Transverse colon (tissue), 4 donors: ENCODE data around the gene ATP13A2. TPM values are rescaled to one million over a fixed set of nuclear protein-coding genes. Genes with fewer than 3 reads are reported as not detected.
A peak's percentile ranks its signal among the peaks of the same experiment; 100 is the strongest.
"Not testable (repeated sequence)": the region's sequence is repeated elsewhere in the genome, so short reads cannot be mapped to it uniquely, and the experiment has no call there.

Source experiments
- DNase-seq: peaks from one replicate; pipeline ENCODE4 v3.0.0-alpha.2; 2019
- H3K27ac ChIP-seq, 4 donors: fragments of 200-600 bp; sonication (generic); 2 replicates each; pipeline ENCODE4 v1.5.1; 2016 to 2018; ENCODE audit warnings: inconsistent platforms in 4 of 4
- H3K27me3 ChIP-seq: fragments of 200-600 bp; sonication (generic); 2 replicates; pipeline ENCODE4 v1.5.1; 2017; ENCODE audit warnings: inconsistent platforms
- H3K36me3 ChIP-seq, 4 donors: fragments of 200-600 bp; sonication (generic); 2 replicates each; pipeline ENCODE4 v1.5.1; 2017 to 2019; ENCODE audit warnings: inconsistent platforms in 4 of 4
- H3K4me1 ChIP-seq, 4 donors: fragments of 200-600 bp; sonication (generic); 2 replicates each; pipeline ENCODE4 v1.5.1; 2017 to 2020; ENCODE audit warnings: inconsistent platforms in 4 of 4
- H3K4me3 ChIP-seq, 4 donors: fragments of 200-600 bp; sonication (generic); 1 replicate in 1 of 4; 2 replicates in 3 of 4; pipeline versions ENCODE4 v1.5.1 to v1.6.1; 2017 to 2019; ENCODE audit warnings: inconsistent platforms in 4 of 4
- H3K9me3 ChIP-seq, 2 donors: fragments of 200-600 bp; sonication (generic); 2 replicates each; pipeline ENCODE4 v1.5.1; 2017 to 2019; ENCODE audit warnings: inconsistent platforms in 2 of 2
- EP300 ChIP-seq: sonication (generic); formaldehyde crosslinking; IDR thresholded peaks from one replicate; pipeline ENCODE4 v1.6.1; 2017; ENCODE audit warnings: antibody characterized with exemption, low read depth
- POLR2A ChIP-seq: fragments of 450-650 bp; IDR thresholded peaks from one replicate; pipeline ENCODE4 v1.6.1; 2016; ENCODE audit warnings: antibody characterized with exemption, mild to moderate bottlenecking, moderate library complexity
- POLR2AphosphoS5 ChIP-seq, 3 donors: sonication (generic); formaldehyde crosslinking; IDR thresholded peaks; one replicate each; pipeline ENCODE4 v1.6.1; 2016; ENCODE audit warnings: antibody characterized with exemption in 3 of 3
- WGBS, 2 donors: methylation state at CpG; one replicate each; pipeline ENCODE4 v1.1.5; 2018; ENCODE audit warnings: low coverage in 1 of 2; 5-methylcytosine and 5-hydroxymethylcytosine counted together
- in situ Hi-C, 4 donors: fragments of 200-750 bp; cut with MboI; loops; one replicate each; pipeline versions ENCODE4 v1.15.0 to v1.15.1; 2017; ENCODE audit warnings: low sequenced_read_pairs in 3 of 4, low pct_ligation_motif_present in 1 of 4, low pct_unique_long_range_greater_than_20kb in 1 of 4
- intact Hi-C: fragments of 100-400 bp; cut with DNase I; formaldehyde crosslinking; loops from one replicate; pipeline ENCODE4 v1.15.1; 2023; ENCODE audit warnings: low total_unique reads
- total RNA-seq, 4 donors: library from RNA; depleted of rRNA; stranded (reverse); fragments of >200 nt; gene quantifications; one replicate each; pipeline ENCODE4 v1.1.0, GENCODE V29; 2016
- TF ChIP-seq, protein P1 (sequence below), 5 experiments: fragments of 200-600 bp in 3 of 5; fragments of 450-650 bp in 2 of 5; sonication (generic) in 3 of 5; IDR thresholded peaks; 1 replicate in 2 of 5; 2 replicates in 3 of 5; pipeline ENCODE4 v1.5.1; 2016 to 2017; ENCODE audit warnings: antibody characterized with exemption in 5 of 5, inconsistent platforms in 3 of 5, mild to moderate bottlenecking in 2 of 5, moderate library complexity in 1 of 5

Gene ATP13A2
- total RNA-seq, 4 donors from 2014 or later = 34.4 to 70.8 (median 60.9) TPM

DNA sequence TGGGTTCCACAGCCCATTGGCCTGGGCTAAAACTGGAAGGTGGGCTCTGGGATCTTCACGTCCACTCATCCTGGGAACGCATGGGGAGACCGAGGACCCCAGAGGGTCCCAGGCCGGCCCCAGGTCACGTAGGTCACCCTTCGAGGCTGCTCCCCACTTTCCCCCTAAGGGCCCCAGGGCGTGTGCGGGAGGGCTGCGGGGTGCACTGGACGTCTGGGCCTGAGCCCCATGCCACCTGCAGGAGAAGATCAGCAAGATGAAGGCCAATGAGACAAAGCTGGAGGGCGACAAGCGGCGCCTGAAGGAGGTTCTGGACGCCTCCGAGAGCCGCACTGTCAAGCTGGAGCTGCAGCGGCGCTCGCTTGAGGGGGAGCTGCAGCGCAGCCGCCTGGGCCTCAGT, 43.8 kb downstream of the ATP13A2 start:
- Histone ChIP-seq H3K27ac (no peak overlapping the region), H3K27me3 (no peaks in the 10 kb centered on the region), H3K4me3 (no peak overlapping the region), H3K4me1 (peaks cover 0 to 13% (median 10%) of the 10 kb centered on the region in 4 donors), H3K36me3 (no peaks in the 10 kb centered on the region), H3K9me3 (no peaks in the 10 kb centered on the region)
- no peak for DNase-seq
- in situ Hi-C loops (loop anchor here in 1 of 4 donors (10.0 kb wide), 1 partner anchor 77 kb away; no protein-coding TSS in a partner anchor), intact Hi-C loops (no loop called here)
- WGBS, 2 donors = 95% methylated on average over 19 of the region's 21 CpGs; no CpG with 5 or more reads in 1 of the 2 donors
- TF ChIP-seq EP300 = no peak

DNA sequence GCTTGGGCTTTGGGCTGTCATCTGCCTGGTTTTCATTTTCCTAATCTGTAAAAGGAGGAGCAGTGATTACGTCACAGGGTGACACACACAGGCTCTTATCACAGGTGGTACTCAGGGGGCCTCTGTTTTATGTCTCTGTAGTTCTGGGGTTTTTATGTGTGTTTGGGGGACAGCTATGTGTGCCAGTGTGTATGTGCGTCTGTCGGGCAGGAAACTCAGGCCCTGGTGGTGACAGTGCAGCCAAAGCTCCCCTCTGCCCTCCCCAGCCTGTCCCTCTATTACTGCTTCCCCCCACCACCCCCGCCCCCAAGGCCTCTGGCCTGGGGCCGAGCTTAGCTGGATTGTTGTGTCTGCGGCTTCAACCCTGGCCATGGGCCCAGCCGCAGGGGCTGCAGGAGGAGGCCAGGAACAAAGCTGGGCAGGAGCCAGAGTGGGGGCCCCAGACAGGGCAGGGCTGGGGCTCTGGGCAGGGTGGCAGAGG, 44.6 kb downstream of the ATP13A2 start:
- no peaks in the 10 kb centered on the region for H3K9me3 ChIP-seq
- H3K4me1 ChIP-seq = peaks cover 0 to 13% (median 10%) of the 10 kb centered on the region in 4 donors
- H3K4me3 ChIP-seq = no peak overlapping the region
- no peaks in the 10 kb centered on the region for H3K36me3 ChIP-seq
- peak overlapping the region in 1 of 4 donors; percentile 21 for H3K27ac ChIP-seq
- H3K27me3 ChIP-seq = no peaks in the 10 kb centered on the region
- in situ Hi-C loops (loop anchor here in 1 of 4 donors (10.0 kb wide), 1 partner anchor 78 kb away; no protein-coding TSS in a partner anchor), intact Hi-C loops (no loop called here)
- DNase-seq = no peak
- TF ChIP-seq POLR2A = no peak
- TF ChIP-seq, protein P1, sequence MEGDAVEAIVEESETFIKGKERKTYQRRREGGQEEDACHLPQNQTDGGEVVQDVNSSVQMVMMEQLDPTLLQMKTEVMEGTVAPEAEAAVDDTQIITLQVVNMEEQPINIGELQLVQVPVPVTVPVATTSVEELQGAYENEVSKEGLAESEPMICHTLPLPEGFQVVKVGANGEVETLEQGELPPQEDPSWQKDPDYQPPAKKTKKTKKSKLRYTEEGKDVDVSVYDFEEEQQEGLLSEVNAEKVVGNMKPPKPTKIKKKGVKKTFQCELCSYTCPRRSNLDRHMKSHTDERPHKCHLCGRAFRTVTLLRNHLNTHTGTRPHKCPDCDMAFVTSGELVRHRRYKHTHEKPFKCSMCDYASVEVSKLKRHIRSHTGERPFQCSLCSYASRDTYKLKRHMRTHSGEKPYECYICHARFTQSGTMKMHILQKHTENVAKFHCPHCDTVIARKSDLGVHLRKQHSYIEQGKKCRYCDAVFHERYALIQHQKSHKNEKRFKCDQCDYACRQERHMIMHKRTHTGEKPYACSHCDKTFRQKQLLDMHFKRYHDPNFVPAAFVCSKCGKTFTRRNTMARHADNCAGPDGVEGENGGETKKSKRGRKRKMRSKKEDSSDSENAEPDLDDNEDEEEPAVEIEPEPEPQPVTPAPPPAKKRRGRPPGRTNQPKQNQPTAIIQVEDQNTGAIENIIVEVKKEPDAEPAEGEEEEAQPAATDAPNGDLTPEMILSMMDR (IDR thresholded peaks at IDR 0.05) = no peak
- TF ChIP-seq EP300 = no peak
- no peak for TF ChIP-seq POLR2AphosphoS5 (IDR thresholded peaks at IDR 0.05)
- 31 to 33% methylated on average over 1 to 7 of the region's 7 CpGs for WGBS, 2 donors

DNA sequence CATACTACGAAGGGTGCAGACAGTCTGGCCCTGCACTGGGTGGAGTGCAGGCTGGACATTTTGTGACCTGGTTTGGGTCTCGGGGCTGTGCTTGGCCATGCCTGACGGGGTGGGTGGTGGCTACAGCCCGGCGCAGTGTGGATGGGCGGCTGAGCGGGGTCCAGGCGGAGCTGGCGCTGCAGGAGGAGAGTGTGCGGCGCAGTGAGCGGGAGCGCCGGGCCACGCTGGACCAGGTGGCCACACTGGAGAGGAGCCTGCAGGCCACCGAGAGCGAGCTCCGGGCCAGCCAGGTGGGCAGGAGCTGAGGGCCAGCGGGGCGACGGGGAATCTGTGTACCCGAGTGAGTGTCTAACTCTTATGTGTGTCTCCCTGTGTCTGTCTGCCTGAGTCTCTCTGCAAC, 45.4 kb downstream of the ATP13A2 start:
- Histone ChIP-seq H3K27ac (no peak overlapping the region), H3K9me3 (no peaks in the 10 kb centered on the region), H3K4me3 (no peak overlapping the region), H3K36me3 (no peaks in the 10 kb centered on the region), H3K27me3 (no peaks in the 10 kb centered on the region), H3K4me1 (peaks cover under 1 to 14% (median 7%) of the 10 kb centered on the region in 4 donors)
- DNase-seq = no peak
- intact Hi-C loops = no loop called here
- WGBS, 2 donors = 96% methylated on average over 21 of the region's 22 CpGs; no CpG with 5 or more reads in 1 of the 2 donors
- in situ Hi-C loops = loop anchor here in 1 of 4 donors (10.0 kb wide), 1 partner anchor 79 kb away; no protein-coding TSS in a partner anchor
- TF ChIP-seq EP300 (no peak), POLR2A (no peak), POLR2AphosphoS5 (IDR thresholded peaks at IDR 0.05) (no peak)
- TF ChIP-seq, protein P1 (IDR thresholded peaks at IDR 0.05) = no peak

DNA sequence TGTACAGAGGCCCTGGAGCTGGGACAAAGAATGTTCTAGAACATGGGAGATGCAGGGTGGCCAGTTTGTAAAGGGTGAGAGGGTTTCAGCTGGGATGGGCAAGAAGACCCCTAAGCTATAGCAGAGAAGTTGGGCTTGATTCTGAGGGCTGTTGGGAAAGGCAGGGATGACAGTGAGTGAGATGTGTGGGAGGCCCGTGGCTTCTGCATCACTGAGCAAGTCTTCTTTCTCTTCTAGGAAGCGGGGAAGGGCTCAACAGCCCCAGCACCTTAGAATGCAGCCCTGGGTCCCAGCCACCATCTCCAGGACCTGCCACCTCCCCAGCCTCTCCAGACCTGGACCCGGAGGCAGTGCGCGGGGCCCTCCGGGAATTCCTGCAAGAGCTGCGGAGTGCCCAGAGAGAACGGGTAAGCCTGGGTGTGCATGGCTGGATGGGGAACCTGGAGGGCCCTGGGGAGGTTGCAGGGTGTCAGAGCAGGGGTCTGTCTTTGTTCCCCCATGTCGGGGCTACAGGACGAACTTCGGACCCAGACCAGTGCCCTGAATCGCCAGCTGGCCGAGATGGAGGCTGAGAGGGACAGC, 46.2 kb downstream of the ATP13A2 start:
- WGBS, 2 donors = 92% methylated on average over 13 of the region's 13 CpGs; no CpG with 5 or more reads in 1 of the 2 donors
- Histone ChIP-seq H3K4me3 (no peak overlapping the region), H3K27me3 (no peaks in the 10 kb centered on the region), H3K9me3 (no peaks in the 10 kb centered on the region), H3K36me3 (no peaks in the 10 kb centered on the region), H3K27ac (no peak overlapping the region), H3K4me1 (peaks cover 4 to 18% (median 7%) of the 10 kb centered on the region in 4 donors)
- intact Hi-C loops = no loop called here
- in situ Hi-C loops = loop anchor here in 1 of 4 donors (10.0 kb wide), 1 partner anchor 79 kb away; no protein-coding TSS in a partner anchor
- no peak for DNase-seq
- TF ChIP-seq POLR2A = no peak
- no peak for TF ChIP-seq EP300
- TF ChIP-seq, protein P1 (IDR thresholded peaks at IDR 0.05) = no peak
- TF ChIP-seq POLR2AphosphoS5 (IDR thresholded peaks at IDR 0.05) = no peak

DNA sequence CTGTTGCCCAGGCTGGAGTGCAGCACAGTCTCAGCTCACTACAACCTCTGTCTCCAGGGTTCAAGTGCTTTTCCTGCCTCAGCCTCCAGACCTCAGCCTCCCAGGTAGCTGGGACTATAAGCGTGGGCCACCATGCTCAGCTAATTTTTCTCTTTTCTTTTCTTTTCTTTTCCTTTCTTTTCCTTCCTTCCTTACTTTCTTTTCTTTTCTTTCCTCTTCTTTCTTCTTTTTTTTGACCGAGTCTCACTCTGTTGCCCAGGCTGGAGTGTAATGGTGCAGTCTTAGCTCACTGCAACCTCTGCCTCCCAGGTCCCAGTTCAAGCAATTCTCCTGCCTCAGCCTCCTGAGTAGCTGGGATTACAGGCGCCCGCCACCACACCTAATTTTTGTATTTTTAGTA, 47.6 kb downstream of the ATP13A2 start:
- intact Hi-C loops, H3K27ac ChIP-seq, H3K36me3 ChIP-seq, H3K4me3 ChIP-seq, DNase-seq, H3K9me3 ChIP-seq, H3K27me3 ChIP-seq: not testable (repeated sequence)
- in situ Hi-C loops = loop anchor here in 1 of 4 donors (10.0 kb wide), 1 partner anchor 81 kb away; no protein-coding TSS in a partner anchor
- H3K4me1 ChIP-seq = peaks cover 4 to 26% (median 9%) of the 10 kb centered on the region in 4 donors
- WGBS, 2 donors = 97 to 100% methylated on average over 1 to 4 of the region's 4 CpGs
